HG03196 (cell line): Measurements from ENCODE around the gene COL11A1.
"Not testable (repeated sequence)": the region's sequence is repeated elsewhere in the genome, so short reads cannot be mapped to it uniquely, and the experiment has no call there.

Source experiments
- ATAC-seq: cut with Tn5 transposase; IDR thresholded peaks from one replicate; pipeline ENCODE4 v1.9.1; 2021; ENCODE audit not compliant: unreplicated experiment

COL11A1 gene

DNA sequence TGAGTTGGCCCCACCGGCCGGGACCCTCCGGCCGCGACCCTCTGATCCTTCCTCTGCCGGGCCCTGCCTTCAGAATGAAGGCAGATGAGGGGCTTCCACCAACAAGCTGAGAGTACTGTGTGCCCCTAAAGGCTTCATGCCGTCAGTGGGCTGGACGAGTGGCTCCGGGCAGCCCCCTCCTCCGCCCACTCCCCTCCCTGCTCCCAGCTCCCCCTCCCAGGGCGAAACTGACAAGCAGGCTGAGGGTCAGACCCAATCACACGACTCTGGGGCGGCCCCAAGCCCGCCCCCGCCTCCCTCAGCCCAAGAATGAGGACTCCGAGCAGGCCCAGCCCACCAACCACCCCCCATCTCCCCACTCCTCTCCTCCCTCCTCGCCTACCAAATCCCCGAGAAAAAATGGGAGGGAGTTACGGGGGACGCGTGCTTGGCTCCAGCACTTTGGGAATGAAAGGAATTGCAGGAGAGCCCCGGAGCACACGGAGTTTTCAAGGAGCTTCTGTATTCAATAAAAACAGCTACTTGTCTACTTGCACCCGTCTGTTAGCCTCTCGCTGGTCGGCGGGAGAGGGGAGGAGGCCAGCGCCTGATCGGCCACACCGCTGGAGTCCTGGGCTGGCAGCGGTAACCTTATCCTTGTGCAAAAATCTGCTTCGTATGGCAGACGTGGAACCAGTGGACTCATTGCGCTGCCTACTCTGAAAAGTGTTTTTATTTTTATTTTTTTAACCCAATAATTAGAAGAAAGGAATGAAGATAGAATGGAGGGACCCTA, at the start of gene COL11A1:
Gene COL11A1 (minus strand): TSS at position 147 of the 775 bp plus-strand sequence. CDS start 344 bp downstream, outside the sequence.
- no peak for ATAC-seq

DNA sequence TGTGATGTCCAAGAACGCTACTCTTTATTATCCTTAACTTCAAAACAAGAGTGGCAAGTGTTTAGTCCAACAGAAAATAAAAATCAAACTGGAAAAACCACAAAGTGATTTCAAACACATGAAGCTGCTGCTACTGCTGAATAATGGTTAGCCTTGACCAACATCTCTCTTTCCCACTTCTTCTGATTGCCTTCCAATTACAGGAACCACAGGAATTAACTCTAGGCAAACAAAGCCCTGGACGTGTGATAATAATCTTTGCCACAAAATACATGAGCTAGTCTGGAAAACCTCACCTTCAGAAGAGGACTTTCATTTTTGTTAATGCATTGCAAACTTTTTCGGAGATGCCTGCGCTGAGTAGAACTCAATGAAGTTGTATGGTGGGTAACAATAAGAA, 48.6 kb upstream of the COL11A1 start:
- no peak for ATAC-seq

DNA sequence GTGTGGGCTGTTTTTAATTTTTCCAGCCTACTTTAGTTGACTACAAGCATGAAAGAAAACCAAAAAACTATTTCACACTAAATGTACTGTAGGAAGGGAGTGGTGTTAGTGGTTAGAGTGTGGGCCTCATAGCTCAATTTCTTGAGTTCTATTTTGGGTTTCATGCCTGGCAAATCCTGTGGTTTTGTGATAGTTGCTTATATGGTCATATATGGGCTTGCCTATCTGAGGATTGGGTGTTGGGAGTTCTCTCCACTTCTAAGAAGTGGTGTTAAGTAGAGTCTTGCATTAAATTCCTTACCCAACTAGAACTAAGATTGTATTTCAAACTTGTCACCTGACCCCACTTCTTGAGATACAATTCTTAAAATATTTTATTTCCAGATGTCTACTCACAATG, 37.8 kb upstream of the COL11A1 start:
- no peak for ATAC-seq

DNA sequence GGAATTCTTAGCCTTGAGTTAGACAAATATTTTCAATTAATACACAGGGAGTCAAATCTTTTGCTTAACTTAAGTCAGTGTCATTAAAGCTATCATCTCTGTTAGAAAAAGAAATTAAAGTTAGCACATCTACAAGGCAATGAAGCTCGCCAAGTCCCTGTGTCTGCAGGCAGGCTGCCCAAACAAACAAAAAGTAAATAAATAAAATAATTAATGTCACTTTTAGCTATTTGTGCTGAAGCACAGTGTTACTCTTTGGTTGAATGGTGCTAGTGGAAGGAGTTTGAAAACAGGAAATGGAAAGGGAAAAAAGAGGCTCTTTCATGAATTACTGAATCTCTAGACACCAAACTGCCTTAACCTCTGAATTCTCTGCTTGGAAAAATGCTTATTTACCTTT, 37.1 kb upstream of the COL11A1 start:
- ATAC-seq, result no peak

DNA sequence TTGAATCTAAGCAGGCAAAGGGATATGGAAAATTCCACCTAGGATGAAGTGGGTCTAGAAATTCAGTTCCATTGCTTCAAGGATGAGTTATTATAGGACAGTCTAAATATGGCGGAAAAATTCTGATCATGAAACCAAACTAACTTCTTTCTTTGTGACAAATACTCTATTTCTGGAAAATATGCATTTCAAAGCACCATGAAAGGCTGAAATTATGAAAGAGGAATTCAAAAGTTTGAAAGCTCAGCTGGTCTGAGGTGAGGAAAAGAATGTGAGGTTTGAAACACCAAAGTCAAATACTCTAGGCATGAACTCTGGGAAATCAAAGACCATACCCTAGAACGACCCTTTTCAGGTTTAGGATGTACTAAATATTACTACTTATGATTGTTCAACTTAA, 36.4 kb upstream of the COL11A1 start:
- no peak for ATAC-seq

DNA sequence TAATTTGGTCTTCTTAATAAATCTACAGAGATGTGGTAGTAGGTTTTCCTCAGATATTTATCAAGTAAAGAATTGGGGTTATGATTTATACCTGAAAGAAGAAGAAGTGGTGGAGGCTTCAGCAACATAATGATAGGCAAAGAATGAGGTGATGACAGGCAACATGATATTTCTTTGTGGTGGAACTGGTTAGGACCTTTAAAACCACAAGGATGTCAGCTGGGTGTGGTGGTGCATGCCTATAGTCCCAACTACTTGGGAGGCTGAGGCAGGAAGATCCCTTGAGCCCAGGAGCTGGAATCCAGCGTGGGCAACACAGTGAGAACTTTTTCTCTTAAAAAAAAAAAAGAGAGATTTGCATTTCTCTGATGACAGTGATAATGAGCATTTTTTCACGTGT, 34.1 kb upstream of the COL11A1 start:
- ATAC-seq, result no peak

DNA sequence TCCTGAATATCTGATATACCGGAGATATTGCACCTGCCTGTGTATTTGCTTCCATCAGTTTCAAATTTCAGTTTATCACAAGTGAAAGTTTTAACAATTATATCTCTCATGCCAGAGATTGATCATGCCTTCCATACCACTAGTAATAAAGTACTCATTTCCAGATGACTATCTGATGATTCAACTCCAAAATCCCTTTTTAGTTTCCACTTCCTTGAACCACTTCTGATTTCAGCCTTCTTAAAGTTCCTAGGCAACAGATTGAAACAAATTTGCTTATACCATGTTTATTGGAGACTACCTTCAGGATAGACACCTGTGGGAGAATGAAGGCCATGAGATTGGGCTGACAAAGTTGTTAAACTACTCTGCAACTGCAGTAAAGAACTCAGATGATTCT, 21.5 kb upstream of the COL11A1 start:
- no peak for ATAC-seq

DNA sequence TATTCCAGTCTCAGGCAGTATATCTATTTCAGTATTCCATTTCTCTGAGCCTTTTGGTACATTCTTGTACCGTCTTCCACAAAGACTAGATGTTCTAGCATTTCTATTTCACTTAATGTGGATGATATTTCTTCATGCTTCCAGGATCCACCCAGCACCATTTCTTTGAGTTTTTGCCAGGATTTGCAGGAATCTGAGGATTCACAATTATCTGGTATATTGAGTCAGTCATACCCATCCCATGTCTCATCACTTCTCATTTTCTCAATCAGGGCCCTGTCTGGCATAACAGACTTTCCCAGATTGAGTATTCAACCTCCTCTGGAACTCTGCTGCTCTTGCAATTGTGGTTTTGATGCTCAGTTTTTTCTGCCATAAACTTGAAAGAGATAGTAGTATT, 20.9 kb upstream of the COL11A1 start:
- no peak for ATAC-seq

DNA sequence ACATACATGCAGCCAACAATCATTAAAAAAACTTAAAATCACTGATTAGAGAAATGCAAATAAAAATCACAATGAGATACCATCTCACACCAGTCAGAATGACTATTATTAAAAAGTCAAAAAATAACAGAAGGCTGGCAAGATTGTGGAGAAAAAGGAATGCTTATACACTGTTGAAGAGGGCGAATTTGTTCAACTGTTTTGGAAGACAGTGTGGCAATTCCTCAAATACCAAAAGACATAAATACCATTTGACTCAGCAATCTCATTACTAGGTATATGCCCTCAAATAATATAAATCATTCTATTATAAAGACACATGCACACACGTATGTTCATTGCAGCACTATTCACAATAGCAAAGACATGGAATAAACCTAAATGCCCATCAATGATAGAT, 19.9 kb upstream of the COL11A1 start:
- not testable (repeated sequence) for ATAC-seq

DNA sequence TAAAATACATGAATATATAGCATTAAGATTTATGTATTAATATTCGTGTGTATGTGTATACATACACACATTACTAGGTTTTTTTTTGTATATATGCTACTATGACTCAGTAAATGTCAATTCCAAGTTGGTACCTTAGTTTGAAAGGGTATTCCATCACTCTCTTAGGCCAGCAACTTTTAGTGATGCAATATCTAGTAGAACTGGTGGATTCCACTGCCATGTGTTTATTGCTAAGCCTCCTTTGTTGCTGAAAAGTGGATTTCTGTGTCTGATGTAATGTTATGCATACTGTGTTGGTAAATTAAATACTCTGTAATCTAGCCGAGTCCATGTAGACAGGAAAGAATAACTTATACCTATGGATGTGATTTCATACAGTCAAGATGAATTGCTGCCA, 16.9 kb upstream of the COL11A1 start:
- ATAC-seq, result no peak

DNA sequence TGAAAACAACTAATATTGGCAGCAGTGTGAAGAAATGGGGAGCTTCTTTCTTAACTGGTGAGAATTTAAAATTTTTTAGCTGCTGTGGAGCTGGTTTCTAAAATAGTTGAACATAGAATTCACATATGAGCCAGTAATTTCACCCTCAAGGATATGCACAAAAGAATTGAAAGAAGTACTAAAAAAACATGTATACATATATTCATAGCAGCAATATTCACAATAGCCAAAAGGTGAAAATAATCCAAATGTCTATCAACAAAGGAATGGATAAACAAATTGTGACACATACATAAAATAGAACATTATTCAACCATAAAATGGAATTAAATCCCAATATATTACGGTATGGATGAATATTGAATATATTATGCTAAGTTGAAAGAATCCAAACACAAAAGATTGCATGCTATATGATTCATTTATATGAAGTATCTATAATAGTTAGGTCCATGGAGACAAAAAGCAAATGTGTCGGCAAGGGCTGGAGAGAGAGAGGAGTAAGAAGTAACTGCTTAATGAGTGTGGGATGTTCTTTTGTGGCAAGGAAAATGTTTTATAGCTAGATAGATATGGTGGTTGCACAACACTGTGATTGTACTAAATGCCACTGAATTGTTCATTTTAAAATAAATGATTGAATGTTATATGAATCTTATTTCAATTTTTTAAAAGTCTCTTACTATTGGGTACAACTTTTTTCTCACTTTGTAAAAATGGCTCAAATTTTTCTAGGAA, 14.8 kb upstream of the COL11A1 start:
- no peak for ATAC-seq

DNA sequence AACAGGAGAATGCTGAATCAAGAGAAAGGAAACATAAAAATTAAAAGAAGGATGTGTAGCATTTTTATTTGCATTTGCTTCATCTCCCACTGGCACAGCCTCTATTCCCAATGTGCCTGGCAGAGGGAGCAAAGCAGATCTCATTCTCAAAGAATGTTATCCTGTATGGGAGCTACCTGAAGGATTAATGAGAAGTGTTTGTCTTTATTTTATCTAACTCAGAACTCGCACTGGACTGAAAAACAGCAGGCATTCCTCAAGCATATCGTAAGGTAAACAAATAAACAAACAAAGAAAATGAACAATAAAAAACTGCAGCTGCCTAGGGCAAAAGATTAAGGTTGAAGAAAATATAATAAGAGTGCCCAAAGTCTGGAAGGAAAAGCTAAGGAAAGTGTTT, 12.7 kb upstream of the COL11A1 start:
- no peak for ATAC-seq

DNA sequence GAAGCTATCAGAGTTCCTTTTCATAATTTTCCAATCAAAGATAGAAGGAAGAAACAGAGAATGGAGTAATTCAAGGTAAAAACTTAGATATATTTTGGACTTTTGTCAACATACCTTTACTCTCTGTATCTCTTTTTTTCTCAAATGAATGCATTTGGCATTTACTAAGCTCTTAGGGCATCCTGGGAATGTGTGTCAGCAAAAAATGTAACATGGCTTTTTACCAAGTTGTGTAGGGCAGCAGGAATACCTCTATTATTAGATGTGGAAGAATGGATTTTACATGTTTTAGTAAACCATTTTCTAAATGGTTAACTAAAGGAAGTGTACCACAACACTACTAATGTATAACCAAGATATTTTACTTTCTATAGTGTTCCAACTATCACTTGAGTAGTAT, 4.2 kb upstream of the COL11A1 start:
- ATAC-seq, result no peak

DNA sequence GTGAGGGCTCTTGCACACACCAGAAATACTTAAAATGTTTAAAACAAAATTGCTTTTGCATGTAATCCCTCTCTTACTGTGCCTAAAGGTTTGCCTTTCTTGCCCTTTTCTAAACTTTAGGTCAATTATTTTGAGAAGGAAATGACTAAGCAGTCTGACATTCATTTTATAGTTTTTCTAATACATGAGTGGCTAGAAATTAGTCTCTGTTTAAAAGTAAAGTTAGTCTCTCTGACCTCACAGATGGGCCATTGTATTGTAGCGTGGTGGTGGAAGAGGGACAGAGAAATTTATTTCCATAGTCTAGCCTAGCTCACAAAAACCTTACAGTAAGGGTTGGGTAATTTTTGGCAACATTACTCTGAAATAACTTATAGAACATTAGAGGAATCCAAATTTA, 3.6 kb upstream of the COL11A1 start:
- no peak for ATAC-seq

DNA sequence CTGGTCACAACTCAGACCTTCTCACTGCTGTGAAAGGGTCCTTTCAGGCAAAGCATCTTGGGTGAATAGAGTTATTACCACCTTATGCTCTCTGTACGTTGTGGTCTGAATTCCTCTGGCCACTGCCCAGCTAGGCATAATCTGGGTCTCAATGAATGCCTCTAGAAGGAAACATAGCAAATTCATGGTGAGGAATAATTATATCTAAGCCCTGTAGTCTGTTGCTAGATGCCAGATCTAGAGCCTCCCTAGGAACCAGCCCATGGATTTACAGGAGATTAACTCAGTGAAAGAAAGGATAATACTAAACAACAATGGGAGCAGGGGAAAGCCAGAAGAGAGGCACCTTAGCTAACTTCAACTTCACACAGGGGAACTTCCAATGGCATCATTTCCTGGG, 2.4 kb upstream of the COL11A1 start:
- no peak for ATAC-seq

DNA sequence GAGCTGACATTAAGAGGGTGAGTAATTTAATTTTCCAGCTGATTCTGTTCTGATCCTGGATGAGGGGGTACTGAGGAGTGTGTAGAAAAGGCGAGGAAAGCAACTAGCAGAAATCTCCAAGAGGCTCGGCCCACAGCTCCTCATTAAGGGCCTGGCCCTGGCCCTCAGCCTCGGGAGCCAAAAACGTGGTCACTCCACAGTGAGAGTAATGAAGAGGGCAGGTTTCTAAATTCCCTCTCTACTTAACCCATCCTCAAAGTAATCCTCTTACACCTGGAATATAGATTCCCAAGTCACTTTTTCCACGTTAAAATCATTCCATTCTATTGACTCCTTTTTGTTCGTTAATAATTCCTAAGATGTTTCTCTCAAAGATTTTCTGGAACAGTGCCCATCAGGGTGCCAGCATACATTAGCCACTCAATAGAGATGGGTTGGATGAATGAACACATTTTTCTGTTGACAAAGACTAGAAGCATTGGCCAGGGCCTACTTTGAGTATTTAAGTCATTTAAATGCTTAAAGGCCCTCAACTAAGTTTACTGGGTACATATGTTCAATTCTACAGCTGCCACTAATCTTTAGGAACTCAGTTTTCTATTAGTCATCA, 1.1 kb upstream of the COL11A1 start:
- ATAC-seq, result no peak

DNA sequence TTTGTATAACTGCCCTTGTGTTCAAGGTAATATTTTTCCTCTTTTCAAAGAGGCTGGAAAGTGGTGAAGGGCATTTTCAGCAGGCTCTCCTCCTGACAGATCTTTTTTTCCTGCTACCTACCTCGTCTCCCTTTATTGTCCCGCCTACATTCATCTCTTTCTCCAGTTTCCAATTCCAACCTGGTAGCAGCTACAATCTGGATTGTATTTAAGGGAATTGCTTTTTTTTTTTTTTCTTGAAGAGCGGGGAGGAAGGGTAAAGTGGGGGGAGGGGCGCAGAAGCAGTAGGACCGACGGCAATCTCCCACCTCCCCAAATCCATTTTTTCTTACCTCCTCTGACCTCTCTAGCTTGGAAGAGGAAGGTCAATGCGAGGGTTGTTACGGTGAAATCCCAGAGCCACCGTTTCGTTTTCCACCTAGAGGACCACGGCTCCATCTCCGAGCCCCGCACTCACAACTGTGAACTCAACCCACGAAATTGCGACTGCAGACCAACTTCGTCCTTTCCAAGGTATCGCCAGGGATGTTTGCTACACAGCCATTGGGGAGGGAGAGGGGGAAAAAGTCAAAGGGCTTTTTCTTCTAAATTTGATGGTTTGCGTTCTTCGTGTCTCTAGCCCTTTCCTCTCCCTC, 464 bp downstream of the COL11A1 start:
- no peak for ATAC-seq

DNA sequence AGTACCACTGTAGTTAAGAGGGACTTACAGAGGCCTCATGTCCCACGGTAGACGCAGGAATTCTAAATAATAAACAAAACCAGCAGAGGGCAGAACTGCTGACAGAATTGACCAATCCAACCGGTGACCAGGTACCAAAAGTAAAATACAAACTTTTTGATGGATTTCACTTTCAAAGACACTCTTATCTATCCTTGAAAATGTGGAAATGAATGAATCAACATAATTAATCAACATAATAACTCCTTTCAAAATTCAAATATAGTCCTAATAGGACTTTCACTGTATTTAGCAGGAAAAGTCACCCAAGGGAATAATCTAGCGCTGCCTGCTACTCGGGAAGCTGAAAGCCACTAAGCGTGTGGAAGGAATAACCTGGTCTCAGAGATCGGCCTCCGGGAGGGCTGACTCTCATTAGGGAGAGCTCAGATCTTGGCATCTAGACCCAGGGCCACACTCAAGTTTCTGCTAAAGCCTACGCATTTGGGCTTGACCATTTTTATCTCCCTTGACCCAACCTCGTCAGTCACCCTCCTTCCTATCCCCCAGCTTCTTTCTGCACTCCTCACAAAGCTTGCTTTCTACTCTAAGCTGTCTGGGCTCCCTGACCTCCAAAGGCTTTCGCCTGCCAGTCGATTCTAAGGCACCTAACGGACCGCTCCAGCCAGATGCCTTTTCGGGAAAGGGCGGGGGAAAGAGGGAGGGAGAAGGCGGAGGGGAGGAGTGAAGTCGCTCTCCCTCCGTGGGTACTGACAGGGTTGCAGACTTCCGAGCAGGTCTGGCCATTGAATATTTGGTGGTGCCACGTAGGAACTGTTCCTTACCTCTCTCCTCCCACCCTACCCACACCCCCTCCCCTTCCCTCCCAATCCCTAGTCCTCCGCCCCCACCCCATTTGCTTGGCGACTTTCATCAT, 1.6 kb downstream of the COL11A1 start:
- peak; percentile 82 for ATAC-seq

DNA sequence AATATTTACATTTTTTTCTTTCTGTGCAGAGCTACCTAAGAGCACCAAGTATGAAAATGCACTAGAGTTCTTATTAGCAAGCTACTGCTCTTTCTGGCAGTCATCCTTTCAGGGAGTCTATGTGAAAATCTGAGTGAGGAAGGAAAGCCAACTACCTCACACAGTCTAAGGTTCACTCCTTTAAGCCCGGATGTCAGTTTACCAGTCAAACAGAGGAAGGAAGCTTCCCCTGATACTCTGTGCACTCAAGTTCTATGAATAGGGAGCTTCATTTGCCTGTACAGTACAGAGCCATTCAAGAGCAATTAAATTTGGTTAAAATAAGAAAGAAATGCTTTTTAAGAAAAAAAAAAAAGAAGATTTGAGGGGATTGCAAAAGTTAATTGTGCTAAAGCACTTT, 6.9 kb downstream of the COL11A1 start:
- ATAC-seq, result no peak

DNA sequence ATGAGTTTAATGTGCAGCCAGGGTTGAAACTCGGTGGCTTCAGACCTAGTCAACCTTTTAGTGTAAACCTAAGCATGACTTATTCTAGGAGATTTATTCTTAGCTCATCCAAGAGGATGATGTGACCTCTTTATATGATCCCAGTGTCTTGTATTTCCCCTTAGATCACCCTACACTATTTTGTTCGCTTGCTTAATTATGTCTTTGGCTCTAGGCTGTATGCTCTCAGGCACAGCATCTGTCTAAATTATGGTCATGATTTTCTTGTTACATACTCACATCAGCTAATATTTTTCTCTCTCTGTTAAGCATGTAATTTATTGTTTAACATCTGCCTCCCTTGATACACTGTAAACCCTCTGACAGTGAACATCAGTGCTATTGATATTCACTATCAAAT, 19.1 kb downstream of the COL11A1 start:
- no peak for ATAC-seq

DNA sequence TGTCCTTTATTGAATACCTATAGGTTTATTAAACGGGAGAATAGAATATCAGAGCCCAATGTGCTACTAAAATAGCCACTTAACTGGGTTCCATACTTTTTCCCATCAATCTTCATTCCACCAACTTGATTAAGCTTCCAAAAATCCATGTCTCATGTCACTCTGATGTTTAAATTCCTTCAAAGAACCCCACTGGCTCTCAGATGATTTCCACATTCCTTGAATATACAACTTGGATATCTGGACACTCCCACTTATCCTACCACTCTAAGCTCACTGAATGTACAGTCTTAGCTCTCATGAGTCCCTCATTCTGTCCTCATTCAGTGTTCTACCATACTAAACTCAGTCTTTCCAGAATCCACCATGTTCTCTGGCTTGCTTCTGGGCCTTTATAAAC, 21.1 kb downstream of the COL11A1 start:
- no peak for ATAC-seq
